Vagina (tissue), 2 donors: ENCODE data around the gene MFSD2A.

Experiments used
- POLR2A ChIP-seq, 2 donors: fragments of 450-650 bp; IDR thresholded peaks; one replicate each; pipeline ENCODE4 v1.6.1; 2017; ENCODE audit warnings: antibody characterized with exemption in 2 of 2, mild to moderate bottlenecking in 2 of 2, moderate library complexity in 2 of 2
- POLR2AphosphoS5 ChIP-seq, 2 donors: sonication (generic); formaldehyde crosslinking; IDR thresholded peaks; one replicate each; pipeline ENCODE4 v1.9.0; 2017; ENCODE audit warnings: antibody characterized with exemption in 2 of 2, mild to moderate bottlenecking in 2 of 2, low read depth in 1 of 2; ENCODE audit not compliant: insufficient read depth in 1 of 2
- TF ChIP-seq, protein P1 (sequence below), 3 experiments: fragments of 450-650 bp in 2 of 3; fragments of 200-600 bp in 1 of 3; sonication (generic) in 1 of 3; IDR thresholded peaks; one replicate each; pipeline ENCODE4 v1.5.1; 2017 to 2019; ENCODE audit warnings: antibody characterized with exemption in 3 of 3, mild to moderate bottlenecking in 2 of 3, moderate library complexity in 2 of 3

DNA sequence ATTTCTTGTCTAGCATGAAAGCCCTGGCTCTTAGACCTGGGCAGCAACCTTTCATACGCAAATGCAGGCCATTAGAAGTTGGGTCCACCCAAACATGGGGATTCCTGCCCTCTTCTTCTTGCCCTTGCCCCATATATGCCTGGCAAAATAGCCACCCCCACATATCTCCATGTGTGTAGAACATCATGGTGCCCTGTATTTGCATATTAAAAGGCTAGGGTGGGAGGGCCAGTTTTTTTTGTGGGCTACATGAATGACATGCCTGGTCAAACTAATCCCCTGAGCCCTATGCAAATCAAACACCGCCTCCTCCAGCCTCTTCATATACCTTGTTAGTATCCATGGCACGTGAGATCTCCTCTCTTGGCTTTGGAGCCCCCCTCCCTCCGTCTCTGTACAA, 24.7 kb downstream of the MFSD2A start:
- TF ChIP-seq, protein P1, sequence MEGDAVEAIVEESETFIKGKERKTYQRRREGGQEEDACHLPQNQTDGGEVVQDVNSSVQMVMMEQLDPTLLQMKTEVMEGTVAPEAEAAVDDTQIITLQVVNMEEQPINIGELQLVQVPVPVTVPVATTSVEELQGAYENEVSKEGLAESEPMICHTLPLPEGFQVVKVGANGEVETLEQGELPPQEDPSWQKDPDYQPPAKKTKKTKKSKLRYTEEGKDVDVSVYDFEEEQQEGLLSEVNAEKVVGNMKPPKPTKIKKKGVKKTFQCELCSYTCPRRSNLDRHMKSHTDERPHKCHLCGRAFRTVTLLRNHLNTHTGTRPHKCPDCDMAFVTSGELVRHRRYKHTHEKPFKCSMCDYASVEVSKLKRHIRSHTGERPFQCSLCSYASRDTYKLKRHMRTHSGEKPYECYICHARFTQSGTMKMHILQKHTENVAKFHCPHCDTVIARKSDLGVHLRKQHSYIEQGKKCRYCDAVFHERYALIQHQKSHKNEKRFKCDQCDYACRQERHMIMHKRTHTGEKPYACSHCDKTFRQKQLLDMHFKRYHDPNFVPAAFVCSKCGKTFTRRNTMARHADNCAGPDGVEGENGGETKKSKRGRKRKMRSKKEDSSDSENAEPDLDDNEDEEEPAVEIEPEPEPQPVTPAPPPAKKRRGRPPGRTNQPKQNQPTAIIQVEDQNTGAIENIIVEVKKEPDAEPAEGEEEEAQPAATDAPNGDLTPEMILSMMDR (IDR thresholded peaks at IDR 0.05) = no peak
- no peak for TF ChIP-seq POLR2A (IDR thresholded peaks at IDR 0.05)
- no peak for TF ChIP-seq POLR2AphosphoS5 (IDR thresholded peaks at IDR 0.05; ENCODE audit: insufficient read depth in 1 of 2, low read depth in 1 of 2)
